NCI-H1092 treated with DMSO at 0.1 percent for 48 hours (cell line): ENCODE results near the gene PTPRU.

Experiments
- DNase-seq: peaks from one replicate; lab custom pipeline; 2025; lab: John Stamatoyannopoulos, UW

Gene PTPRU

GRCh38 chr1:29364101-29364678, 127.9 kb downstream of the PTPRU start:
- no peak for DNase-seq

DNA sequence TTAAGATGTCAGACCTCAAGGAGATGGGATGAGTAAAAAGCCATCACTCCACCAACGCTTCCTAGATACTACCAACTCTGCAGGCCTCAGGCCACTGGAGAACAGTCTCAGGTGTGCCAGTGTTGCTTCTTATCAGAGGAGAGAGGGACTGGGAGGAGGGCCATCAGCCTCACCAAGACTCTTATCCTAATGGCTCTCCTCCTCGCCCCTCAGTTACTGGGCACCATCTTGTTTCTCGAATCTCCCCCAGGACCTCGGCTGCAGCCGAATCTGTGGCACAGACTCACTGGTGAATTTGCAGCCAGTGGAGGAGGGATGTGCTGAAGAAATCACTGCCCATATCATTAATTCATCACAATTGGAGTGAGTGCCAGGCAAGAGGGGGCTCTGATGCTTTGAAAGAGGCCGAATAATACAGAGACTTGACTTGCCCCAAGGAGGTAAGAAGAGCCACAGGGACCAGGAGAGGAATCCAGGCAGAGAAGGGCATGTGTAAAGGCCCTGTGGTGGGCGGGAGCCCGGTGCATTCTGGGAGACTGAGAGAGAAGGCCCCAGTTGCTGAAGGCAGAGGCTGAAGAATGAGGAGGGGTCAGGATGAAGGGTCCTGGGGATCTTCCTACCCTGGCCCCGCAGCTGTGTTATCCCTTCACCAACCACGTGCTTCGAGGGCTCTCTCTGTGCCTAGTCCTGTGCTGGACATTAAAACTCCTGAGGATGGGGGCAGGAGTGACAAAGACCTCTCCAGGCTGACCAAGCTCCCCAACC, 129.8 kb downstream of the PTPRU start:
- no peak for DNase-seq

DNA sequence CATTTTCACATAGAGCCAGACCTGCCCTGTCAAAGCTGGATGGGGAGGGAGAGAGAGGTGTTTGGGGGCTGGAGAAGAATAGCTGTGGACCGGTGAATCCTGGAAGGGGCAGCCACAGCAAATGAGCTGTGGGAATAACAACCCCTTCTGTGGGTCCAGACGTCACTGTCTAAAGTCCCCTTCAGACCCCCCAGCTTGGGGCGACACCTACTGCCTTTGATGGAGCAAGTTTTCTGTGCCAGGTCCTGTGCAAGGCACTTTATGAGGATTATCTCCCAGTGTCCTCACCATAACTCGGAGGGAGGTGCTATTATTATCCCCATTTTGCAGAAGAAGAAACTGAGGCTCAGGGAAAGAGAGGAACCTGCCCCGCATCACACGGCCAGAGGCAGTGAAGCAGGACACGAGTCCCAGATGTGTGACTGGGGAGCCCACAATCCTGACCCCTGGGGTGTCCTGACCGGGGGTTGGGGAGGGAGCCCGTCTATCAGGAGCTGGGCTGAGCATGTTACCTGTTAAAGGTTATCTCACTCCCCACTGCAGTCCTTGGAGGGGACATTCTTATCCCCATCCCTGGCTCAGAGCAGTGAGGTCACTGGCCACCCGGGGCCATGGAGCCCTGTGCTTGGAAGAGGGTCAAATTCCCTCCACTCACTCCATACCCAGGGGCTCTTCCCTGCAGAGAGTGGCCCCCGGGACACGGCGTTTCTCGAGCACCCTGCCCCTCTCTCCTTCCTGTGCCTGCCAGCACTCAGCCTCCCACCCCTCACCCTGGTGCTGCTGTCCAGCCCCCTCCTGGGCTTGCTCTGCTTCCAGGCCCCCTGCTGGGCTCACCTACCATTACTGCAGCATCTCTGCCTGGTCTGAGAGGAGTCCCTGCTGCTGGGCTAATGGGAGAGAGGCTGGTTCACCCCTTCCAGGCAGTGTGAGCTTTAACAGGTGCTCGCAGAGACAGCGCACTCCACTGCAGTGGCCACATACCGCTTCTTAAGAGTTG, 132.9 kb downstream of the PTPRU start:
- DNase-seq = peak; percentile 37

DNA sequence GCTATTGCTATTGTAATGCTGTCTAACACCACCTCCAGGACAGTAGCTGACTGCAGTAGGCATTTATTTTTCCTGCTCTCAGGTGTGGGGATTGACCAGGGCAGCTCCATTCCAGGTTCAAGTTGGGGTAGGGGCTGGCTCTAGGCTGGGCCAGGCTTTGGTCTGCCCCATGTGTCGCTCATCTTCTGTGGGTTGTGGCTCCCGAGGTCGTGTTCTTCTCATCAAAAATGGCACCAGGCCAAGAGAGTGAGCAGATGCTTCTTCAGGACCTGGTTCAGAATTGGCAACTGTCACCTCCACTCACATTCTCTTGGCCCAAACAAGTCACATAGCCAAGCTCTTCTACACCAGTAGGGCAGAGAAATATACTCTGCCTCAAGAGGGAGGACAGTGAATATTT, 133.7 kb downstream of the PTPRU start:
- DNase-seq = no peak

- no peak for DNase-seq
Measured at GRCh38 chr1:29371332-29371731, 135.0 kb downstream of the PTPRU start.

- DNase-seq = no peak
Measured at GRCh38 chr1:29372108-29372507, 135.8 kb downstream of the PTPRU start.
